ENCODE results near the gene FGF5.
A peak's percentile ranks its signal among the peaks of the same experiment; 100 is the strongest.
"Not testable (repeated sequence)": the region's sequence is repeated elsewhere in the genome, so short reads cannot be mapped to it uniquely, and the experiment has no call there.

FGF5 gene

GRCh38 chr4:80255329-80256095 lies 11.0 kb upstream of the FGF5 start:
- no peak for DNase-seq

- no peak for DNase-seq
These were observed 8.6 kb upstream of the FGF5 start for GRCh38 chr4:80257851-80258250.

- no peak for DNase-seq
These were observed 7.5 kb upstream of the FGF5 start for GRCh38 chr4:80259012-80259411.

- DNase-seq: no peak
These were observed 6.6 kb upstream of the FGF5 start for GRCh38 chr4:80259817-80260216.

- DNase-seq: no peak
These were observed 4.4 kb upstream of the FGF5 start for GRCh38 chr4:80261989-80262600.

GRCh38 chr4:80263541-80264351 lies 2.7 kb upstream of the FGF5 start:
- no peak for DNase-seq

GRCh38 chr4:80264352-80264647 lies 2.2 kb upstream of the FGF5 start:
- no peak for DNase-seq

GRCh38 chr4:80264825-80265224 lies 1.6 kb upstream of the FGF5 start:
- DNase-seq: no peak

- DNase-seq: no peak
These were observed 752 bp upstream of the FGF5 start for GRCh38 chr4:80265571-80266252.

GRCh38 chr4:80266902-80267380 lies 477 bp downstream of the FGF5 start:
- DNase-seq: peak in 1 of 6 experiments; percentile 2

GRCh38 chr4:80268081-80268823 lies 1.8 kb downstream of the FGF5 start:
- no peak for DNase-seq

- DNase-seq: no peak
These were observed 2.5 kb downstream of the FGF5 start for GRCh38 chr4:80268936-80269335.

GRCh38 chr4:80270321-80270720 lies 3.9 kb downstream of the FGF5 start:
- DNase-seq: no peak

- DNase-seq: no peak
These were observed 4.4 kb downstream of the FGF5 start for GRCh38 chr4:80270868-80271267.

GRCh38 chr4:80271801-80272200 lies 5.3 kb downstream of the FGF5 start:
- peak in 3 of 6 experiments; percentile 5 to 30 (median 26) for DNase-seq

GRCh38 chr4:80276931-80277330 lies 10.5 kb downstream of the FGF5 start:
- no peak for DNase-seq

GRCh38 chr4:80279751-80280150 lies 13.3 kb downstream of the FGF5 start:
- no peak for DNase-seq

- DNase-seq: no peak
These were observed 20.0 kb downstream of the FGF5 start for GRCh38 chr4:80286451-80286850.

- DNase-seq: not testable (repeated sequence)
These were observed 24.2 kb downstream of the FGF5 start for GRCh38 chr4:80290665-80291064.

GRCh38 chr4:80294206-80294605 lies 27.7 kb downstream of the FGF5 start:
- DNase-seq: no peak

- no peak for DNase-seq
These were observed 28.9 kb downstream of the FGF5 start for GRCh38 chr4:80295336-80295735.

- no peak for DNase-seq
These were observed 29.4 kb downstream of the FGF5 start for GRCh38 chr4:80295826-80296225.

GRCh38 chr4:80301884-80302283 lies 35.4 kb downstream of the FGF5 start:
- no peak for DNase-seq
